Body of pancreas (tissue), 4 donors: ENCODE results near the gene HELB.

ENCODE experiments used
- POLR2A ChIP-seq, 3 donors: fragments of 450-650 bp; IDR thresholded peaks; one replicate each; pipeline ENCODE4 v1.6.1; 2016; ENCODE audit warnings: antibody characterized with exemption in 3 of 3, mild to moderate bottlenecking in 2 of 3
- TF ChIP-seq, protein P1 (sequence below), 7 experiments: fragments of 450-650 bp in 4 of 7; fragments of 200-600 bp in 3 of 7; sonication (generic) in 3 of 7; IDR thresholded peaks; one replicate each; pipeline ENCODE4 v1.5.1; 2016 to 2019; ENCODE audit warnings: antibody characterized with exemption in 7 of 7

DNA sequence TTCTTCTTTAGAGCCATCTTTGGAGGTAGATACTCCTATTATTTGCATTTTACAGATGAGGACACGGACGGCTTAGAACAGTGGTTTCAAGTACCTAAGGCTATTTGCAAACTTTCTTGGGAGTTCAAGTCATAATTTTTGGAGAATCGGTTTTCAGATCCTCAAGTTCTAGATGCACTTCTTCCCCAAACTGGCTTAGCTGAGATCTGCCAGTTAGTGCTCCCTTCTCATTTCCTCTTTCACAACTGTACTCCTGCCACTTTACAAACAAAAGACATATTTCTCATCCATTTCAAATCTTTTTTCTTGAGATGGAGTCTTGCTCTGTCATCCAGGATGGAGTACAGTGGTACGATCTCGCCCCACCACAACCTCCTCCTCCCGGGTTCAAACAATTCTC is 77.3 kb downstream of the HELB start:
- TF ChIP-seq, protein P1, sequence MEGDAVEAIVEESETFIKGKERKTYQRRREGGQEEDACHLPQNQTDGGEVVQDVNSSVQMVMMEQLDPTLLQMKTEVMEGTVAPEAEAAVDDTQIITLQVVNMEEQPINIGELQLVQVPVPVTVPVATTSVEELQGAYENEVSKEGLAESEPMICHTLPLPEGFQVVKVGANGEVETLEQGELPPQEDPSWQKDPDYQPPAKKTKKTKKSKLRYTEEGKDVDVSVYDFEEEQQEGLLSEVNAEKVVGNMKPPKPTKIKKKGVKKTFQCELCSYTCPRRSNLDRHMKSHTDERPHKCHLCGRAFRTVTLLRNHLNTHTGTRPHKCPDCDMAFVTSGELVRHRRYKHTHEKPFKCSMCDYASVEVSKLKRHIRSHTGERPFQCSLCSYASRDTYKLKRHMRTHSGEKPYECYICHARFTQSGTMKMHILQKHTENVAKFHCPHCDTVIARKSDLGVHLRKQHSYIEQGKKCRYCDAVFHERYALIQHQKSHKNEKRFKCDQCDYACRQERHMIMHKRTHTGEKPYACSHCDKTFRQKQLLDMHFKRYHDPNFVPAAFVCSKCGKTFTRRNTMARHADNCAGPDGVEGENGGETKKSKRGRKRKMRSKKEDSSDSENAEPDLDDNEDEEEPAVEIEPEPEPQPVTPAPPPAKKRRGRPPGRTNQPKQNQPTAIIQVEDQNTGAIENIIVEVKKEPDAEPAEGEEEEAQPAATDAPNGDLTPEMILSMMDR (IDR thresholded peaks at IDR 0.05): no peak
- TF ChIP-seq POLR2A (IDR thresholded peaks at IDR 0.05): no peak
